ENCODE results near the gene SNX12.

SNX12 gene

DNA sequence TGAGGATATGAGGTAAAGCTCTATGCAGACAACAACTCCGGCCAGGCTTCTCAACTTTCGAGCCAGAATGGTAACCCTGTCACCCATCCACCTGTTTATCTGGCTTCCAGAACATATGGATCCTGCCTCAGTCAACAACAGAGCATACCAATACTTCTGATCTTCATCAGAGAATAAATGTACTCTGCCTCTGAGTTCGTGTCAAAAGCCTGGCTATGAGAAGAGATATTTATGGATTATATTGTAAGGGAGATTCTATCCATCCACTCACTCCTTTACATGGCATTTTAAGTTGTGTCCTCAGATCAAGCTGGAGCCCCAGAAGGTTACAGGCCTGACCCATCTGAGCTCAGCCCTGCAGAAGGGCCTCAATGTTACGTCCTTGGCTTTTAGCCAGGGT is 17.8 kb upstream of the SNX12 start:
- H3K27ac ChIP-seq (ENCODE audit: low read length): no peak overlapping the region
- no peak overlapping the region for H3K4me3 ChIP-seq (ENCODE audit: low read length)
- H2AFZ ChIP-seq (ENCODE audit: low read depth, low read length): no peak overlapping the region
- H3K9me3 ChIP-seq (ENCODE audit: insufficient read depth, low read length): no peaks in the 10 kb centered on the region
- H3K79me2 ChIP-seq (ENCODE audit: low read length): no peaks in the 10 kb centered on the region
- no peaks in the 10 kb centered on the region for H3K27me3 ChIP-seq (ENCODE audit: low read depth, low read length)
- no peak overlapping the region for H3K4me2 ChIP-seq (ENCODE audit: low read length)
- H3K4me1 ChIP-seq (ENCODE audit: low read length): no peaks in the 10 kb centered on the region
- H4K20me1 ChIP-seq (ENCODE audit: insufficient read depth, low read length): no peaks in the 10 kb centered on the region
- no peak overlapping the region for H3K9ac ChIP-seq (ENCODE audit: low read length)
- TF ChIP-seq EZH2phosphoT487 (IDR thresholded peaks at IDR 0.05; ENCODE audit: low read depth): no peak
- TF ChIP-seq, protein P1, sequence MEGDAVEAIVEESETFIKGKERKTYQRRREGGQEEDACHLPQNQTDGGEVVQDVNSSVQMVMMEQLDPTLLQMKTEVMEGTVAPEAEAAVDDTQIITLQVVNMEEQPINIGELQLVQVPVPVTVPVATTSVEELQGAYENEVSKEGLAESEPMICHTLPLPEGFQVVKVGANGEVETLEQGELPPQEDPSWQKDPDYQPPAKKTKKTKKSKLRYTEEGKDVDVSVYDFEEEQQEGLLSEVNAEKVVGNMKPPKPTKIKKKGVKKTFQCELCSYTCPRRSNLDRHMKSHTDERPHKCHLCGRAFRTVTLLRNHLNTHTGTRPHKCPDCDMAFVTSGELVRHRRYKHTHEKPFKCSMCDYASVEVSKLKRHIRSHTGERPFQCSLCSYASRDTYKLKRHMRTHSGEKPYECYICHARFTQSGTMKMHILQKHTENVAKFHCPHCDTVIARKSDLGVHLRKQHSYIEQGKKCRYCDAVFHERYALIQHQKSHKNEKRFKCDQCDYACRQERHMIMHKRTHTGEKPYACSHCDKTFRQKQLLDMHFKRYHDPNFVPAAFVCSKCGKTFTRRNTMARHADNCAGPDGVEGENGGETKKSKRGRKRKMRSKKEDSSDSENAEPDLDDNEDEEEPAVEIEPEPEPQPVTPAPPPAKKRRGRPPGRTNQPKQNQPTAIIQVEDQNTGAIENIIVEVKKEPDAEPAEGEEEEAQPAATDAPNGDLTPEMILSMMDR (IDR thresholded peaks at IDR 0.05; ENCODE audit: low read depth, low read length): no peak
- H3K36me3 ChIP-seq (replicated peaks; ENCODE audit: low read depth, low read length): no peaks in the 10 kb centered on the region

DNA sequence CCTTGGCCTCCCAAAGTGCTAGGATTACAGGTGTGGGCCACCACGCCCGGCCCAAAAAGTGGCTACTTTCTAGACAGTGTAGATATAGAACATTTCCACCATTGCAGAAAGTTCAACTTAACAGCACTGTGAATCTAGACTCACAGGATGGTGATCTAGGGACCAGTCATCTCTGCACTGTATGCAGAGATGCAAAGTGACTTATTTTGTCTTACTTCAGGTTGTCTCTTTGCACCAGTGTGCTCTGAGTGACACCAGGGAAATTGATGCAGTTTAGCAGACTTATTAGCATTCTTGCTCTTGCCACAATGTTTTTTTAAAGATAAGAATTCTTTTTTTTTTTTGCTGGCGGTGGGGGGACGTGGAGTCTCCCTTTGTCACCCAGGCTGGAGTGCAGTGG is 14.7 kb upstream of the SNX12 start:
- no peak overlapping the region for H2AFZ ChIP-seq (ENCODE audit: low read depth, low read length)
- no peak overlapping the region for H3K4me3 ChIP-seq (ENCODE audit: low read length)
- no peak overlapping the region for H3K27ac ChIP-seq (ENCODE audit: low read length)
- no peak overlapping the region for H3K4me2 ChIP-seq (ENCODE audit: low read length)
- no peak overlapping the region for H3K9ac ChIP-seq (ENCODE audit: low read length)
- no peak for TF ChIP-seq EZH2phosphoT487 (IDR thresholded peaks at IDR 0.05; ENCODE audit: low read depth)
- TF ChIP-seq, protein P1 (IDR thresholded peaks at IDR 0.05; ENCODE audit: low read depth, low read length): no peak
- no peaks in the 10 kb centered on the region for H3K9me3 ChIP-seq (ENCODE audit: insufficient read depth, low read length)
- no peaks in the 10 kb centered on the region for H3K27me3 ChIP-seq (ENCODE audit: low read depth, low read length)
- H3K4me1 ChIP-seq (ENCODE audit: low read length): no peaks in the 10 kb centered on the region
- no peaks in the 10 kb centered on the region for H3K36me3 ChIP-seq (replicated peaks; ENCODE audit: low read depth, low read length)
- H3K79me2 ChIP-seq (ENCODE audit: low read length): no peaks in the 10 kb centered on the region
- no peaks in the 10 kb centered on the region for H4K20me1 ChIP-seq (ENCODE audit: insufficient read depth, low read length)

DNA sequence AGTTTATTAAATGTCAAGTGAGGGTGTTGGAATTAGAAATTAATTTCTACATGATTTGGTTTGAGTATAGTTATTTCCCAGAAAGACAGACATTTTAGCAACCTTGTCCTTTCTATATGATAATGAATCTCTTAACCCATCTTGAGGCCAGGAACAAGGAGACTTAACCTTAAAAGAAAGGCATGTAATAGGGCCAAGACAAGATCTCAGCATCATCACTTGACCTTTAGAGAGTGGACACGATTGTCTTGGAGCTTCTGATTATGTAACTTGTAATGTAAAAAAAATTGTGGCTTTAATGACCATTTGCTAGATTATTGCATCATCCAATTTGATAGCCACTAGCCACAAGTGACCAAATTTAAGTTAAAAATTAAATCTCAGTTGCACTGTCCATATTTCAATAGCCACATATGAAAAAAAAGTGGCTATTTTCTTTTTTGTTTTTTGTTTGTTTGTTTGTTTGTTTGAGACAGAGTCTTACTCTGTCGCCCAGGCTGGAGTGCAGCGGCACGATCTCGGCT is 14.1 kb upstream of the SNX12 start:
- Histone ChIP-seq H3K4me1 (ENCODE audit: low read length) (no peaks in the 10 kb centered on the region), H4K20me1 (ENCODE audit: insufficient read depth, low read length) (no peaks in the 10 kb centered on the region), H3K4me2 (ENCODE audit: low read length) (no peak overlapping the region), H3K27me3 (ENCODE audit: low read depth, low read length) (no peaks in the 10 kb centered on the region), H3K27ac (ENCODE audit: low read length) (no peak overlapping the region), H3K4me3 (ENCODE audit: low read length) (no peak overlapping the region), H3K79me2 (ENCODE audit: low read length) (no peaks in the 10 kb centered on the region), H3K9ac (ENCODE audit: low read length) (no peak overlapping the region), H3K36me3 (replicated peaks; ENCODE audit: low read depth, low read length) (no peaks in the 10 kb centered on the region), H2AFZ (ENCODE audit: low read depth, low read length) (no peak overlapping the region), H3K9me3 (ENCODE audit: insufficient read depth, low read length) (no peaks in the 10 kb centered on the region)
- TF ChIP-seq, protein P1 (IDR thresholded peaks at IDR 0.05; ENCODE audit: low read depth, low read length): no peak
- TF ChIP-seq EZH2phosphoT487 (IDR thresholded peaks at IDR 0.05; ENCODE audit: low read depth): no peak

DNA sequence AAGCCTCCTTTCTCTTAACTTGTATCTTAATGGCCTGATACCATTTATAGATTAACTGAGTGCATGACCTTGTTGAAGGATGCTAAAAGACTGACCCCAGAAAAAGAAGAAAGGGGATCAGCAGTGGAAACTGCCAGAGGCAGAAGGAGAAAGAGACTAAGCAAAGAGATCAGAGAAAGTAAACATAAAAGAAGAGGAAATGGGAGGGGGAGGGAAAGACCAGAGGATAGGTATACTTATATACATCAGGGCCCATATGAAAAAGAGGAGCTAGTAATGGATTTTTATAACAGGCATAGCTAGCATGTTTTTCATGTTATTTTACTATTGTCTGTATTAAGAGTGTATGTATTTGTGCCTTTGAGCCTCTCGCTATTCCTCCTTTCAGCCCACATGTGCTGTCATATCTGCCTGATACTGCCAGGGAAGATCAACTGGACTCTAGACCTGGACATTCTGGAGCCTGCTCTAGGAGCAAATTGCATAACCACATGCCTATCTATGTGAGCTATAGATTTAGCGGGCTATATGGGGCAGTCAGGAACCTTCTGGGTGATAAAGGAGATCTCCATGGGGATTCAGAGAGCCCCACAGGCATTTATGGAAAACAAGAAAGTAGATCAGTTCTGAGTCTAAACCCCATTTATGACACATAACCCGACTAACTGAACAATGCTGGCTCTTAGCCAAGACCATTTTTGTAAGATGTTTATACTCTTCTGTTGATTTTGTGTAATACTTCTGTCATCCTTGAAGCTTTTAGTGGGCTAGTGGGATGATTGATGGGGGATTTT is 13.4 kb upstream of the SNX12 start:
- TF ChIP-seq, protein P1 (IDR thresholded peaks at IDR 0.05; ENCODE audit: low read depth, low read length): no peak
- no peak for TF ChIP-seq EZH2phosphoT487 (IDR thresholded peaks at IDR 0.05; ENCODE audit: low read depth)

More for the DNA sequence above, 13.4 kb upstream of the SNX12 start:
- H3K9ac ChIP-seq (ENCODE audit: low read length): no peak overlapping the region
- no peaks in the 10 kb centered on the region for H3K9me3 ChIP-seq (ENCODE audit: insufficient read depth, low read length)
- H4K20me1 ChIP-seq (ENCODE audit: insufficient read depth, low read length): no peaks in the 10 kb centered on the region
- H3K27me3 ChIP-seq (ENCODE audit: low read depth, low read length): no peaks in the 10 kb centered on the region
- no peak overlapping the region for H3K4me3 ChIP-seq (ENCODE audit: low read length)
- H3K79me2 ChIP-seq (ENCODE audit: low read length): no peaks in the 10 kb centered on the region
- no peaks in the 10 kb centered on the region for H3K4me1 ChIP-seq (ENCODE audit: low read length)
- no peaks in the 10 kb centered on the region for H3K36me3 ChIP-seq (replicated peaks; ENCODE audit: low read depth, low read length)
- H3K27ac ChIP-seq (ENCODE audit: low read length): no peak overlapping the region
- H3K4me2 ChIP-seq (ENCODE audit: low read length): no peak overlapping the region
- no peak overlapping the region for H2AFZ ChIP-seq (ENCODE audit: low read depth, low read length)

Data from OCI-LY3 (cell line).